ENCODE measurements around the gene CCDC134. TPM values are rescaled to one million over a fixed set of nuclear protein-coding genes. Genes with fewer than 3 reads are reported as not detected.

Gene CCDC134
- polyA plus RNA-seq, 1 of the 3 experiments (the other 2 are of a cell fraction), result 2.0 TPM

DNA sequence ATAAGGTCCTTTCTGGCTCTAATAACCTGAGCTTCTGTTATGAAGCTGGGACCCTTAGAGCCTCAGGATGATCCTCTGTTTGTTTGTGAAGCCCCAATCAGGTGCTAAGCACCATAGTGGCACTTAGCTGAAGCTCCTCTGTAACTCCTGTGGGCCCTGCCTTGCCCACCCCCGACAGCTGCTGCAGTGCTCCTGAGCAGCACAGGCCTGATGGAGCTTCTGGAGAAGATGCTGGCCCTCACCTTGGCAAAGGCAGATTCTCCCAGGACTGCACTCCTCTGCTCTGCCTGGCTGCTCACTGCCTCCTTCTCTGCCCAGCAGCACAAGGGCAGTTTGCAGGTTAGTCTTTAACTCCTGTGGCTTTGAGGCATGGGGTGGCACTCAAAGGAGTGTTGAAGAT, 19.0 kb upstream of the CCDC134 start (continued):
- TF ChIP-seq, protein P1, sequence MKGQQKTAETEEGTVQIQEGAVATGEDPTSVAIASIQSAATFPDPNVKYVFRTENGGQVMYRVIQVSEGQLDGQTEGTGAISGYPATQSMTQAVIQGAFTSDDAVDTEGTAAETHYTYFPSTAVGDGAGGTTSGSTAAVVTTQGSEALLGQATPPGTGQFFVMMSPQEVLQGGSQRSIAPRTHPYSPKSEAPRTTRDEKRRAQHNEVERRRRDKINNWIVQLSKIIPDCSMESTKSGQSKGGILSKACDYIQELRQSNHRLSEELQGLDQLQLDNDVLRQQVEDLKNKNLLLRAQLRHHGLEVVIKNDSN (IDR thresholded peaks at IDR 0.05; ENCODE audit: borderline replicate concordance, low read depth), result no peak
- TF ChIP-seq, protein P2, sequence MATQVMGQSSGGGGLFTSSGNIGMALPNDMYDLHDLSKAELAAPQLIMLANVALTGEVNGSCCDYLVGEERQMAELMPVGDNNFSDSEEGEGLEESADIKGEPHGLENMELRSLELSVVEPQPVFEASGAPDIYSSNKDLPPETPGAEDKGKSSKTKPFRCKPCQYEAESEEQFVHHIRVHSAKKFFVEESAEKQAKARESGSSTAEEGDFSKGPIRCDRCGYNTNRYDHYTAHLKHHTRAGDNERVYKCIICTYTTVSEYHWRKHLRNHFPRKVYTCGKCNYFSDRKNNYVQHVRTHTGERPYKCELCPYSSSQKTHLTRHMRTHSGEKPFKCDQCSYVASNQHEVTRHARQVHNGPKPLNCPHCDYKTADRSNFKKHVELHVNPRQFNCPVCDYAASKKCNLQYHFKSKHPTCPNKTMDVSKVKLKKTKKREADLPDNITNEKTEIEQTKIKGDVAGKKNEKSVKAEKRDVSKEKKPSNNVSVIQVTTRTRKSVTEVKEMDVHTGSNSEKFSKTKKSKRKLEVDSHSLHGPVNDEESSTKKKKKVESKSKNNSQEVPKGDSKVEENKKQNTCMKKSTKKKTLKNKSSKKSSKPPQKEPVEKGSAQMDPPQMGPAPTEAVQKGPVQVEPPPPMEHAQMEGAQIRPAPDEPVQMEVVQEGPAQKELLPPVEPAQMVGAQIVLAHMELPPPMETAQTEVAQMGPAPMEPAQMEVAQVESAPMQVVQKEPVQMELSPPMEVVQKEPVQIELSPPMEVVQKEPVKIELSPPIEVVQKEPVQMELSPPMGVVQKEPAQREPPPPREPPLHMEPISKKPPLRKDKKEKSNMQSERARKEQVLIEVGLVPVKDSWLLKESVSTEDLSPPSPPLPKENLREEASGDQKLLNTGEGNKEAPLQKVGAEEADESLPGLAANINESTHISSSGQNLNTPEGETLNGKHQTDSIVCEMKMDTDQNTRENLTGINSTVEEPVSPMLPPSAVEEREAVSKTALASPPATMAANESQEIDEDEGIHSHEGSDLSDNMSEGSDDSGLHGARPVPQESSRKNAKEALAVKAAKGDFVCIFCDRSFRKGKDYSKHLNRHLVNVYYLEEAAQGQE (IDR thresholded peaks at IDR 0.05; ENCODE audit: low read depth, low read length), result no peak

GRCh38 chr22:41782316-41782715, 18.2 kb upstream of the CCDC134 start:
- H4K20me1 ChIP-seq (ENCODE audit: insufficient read depth), result no peaks in the 10 kb centered on the region
- ChIA-PET POLR2A (no interaction called here), CTCF (interaction anchor here (1.5 kb wide), 1 partner anchor 85 kb away, joined by 5 read pairs; no protein-coding TSS in a partner anchor)
- TF ChIP-seq MAX (IDR thresholded peaks at IDR 0.05; ENCODE audit: low read depth) (no peak), RFX5 (IDR thresholded peaks at IDR 0.05; ENCODE audit: low read length) (no peak), YY1 (IDR thresholded peaks at IDR 0.05; ENCODE audit: low read depth) (no peak), TAF1 (IDR thresholded peaks at IDR 0.05; ENCODE audit: borderline replicate concordance, low read depth, low read length) (no peak), EZH2phosphoT487 (IDR thresholded peaks at IDR 0.05; ENCODE audit: borderline replicate concordance, low read depth) (no peak), RXRA (IDR thresholded peaks at IDR 0.05; ENCODE audit: borderline replicate concordance, low read depth) (no peak)
- TF ChIP-seq, protein P2 (IDR thresholded peaks at IDR 0.05; ENCODE audit: low read depth, low read length), result no peak
- TF ChIP-seq, protein P1 (IDR thresholded peaks at IDR 0.05; ENCODE audit: borderline replicate concordance, low read depth), result no peak
- TF ChIP-seq, protein P3, sequence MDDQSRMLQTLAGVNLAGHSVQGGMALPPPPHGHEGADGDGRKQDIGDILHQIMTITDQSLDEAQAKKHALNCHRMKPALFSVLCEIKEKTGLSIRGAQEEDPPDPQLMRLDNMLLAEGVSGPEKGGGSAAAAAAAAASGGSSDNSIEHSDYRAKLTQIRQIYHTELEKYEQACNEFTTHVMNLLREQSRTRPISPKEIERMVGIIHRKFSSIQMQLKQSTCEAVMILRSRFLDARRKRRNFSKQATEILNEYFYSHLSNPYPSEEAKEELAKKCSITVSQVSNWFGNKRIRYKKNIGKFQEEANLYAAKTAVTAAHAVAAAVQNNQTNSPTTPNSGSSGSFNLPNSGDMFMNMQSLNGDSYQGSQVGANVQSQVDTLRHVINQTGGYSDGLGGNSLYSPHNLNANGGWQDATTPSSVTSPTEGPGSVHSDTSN (IDR thresholded peaks at IDR 0.05), result no peak
- H3K79me2 ChIP-seq (ENCODE audit: insufficient read depth), result no peaks in the 10 kb centered on the region
- H3K4me1 ChIP-seq (ENCODE audit: control insufficient read depth in 1 of 2, insufficient read depth in 2 of 2, low read depth in 1 of 2, low read length in 1 of 2), result no peaks in the 10 kb centered on the region
- H3K9me2 ChIP-seq, result no peaks in the 10 kb centered on the region
- H3K27me3 ChIP-seq (ENCODE audit: insufficient read depth), result no peaks in the 10 kb centered on the region
- no peaks in the 10 kb centered on the region for H3F3A ChIP-seq (replicated peaks; ENCODE audit: insufficient read depth)
- WGBS (ENCODE audit: low lambda C conversion rate), result 91% methylated on average over 2 of the region's 6 CpGs
- no peak for DNase-seq
- no peak overlapping the region for H3K27ac ChIP-seq (ENCODE audit: low read depth in 2 of 2, low read length in 1 of 2)
- H3K9me3 ChIP-seq, result no peaks in the 10 kb centered on the region
- H3K4me3 ChIP-seq (ENCODE audit: low read depth in 2 of 2, low read length in 1 of 2), result no peak overlapping the region
- H3K4me2 ChIP-seq, result no peak overlapping the region
- H2AFZ ChIP-seq (ENCODE audit: low read depth), result no peak overlapping the region
- H3K36me3 ChIP-seq (replicated peaks in 1 of 2; ENCODE audit: control insufficient read depth in 1 of 2, insufficient read depth in 2 of 2, low read length in 1 of 2), result no peaks in the 10 kb centered on the region
- no peak overlapping the region for H3K9ac ChIP-seq
